Measurements from ENCODE around the gene NELFB. TPM values are rescaled to one million over a fixed set of nuclear protein-coding genes. Genes with fewer than 3 reads are reported as not detected.

NELFB gene
- polyA plus RNA-seq, 4 donors, result 34.7 to 62.5 (median 40.1) TPM

DNA sequence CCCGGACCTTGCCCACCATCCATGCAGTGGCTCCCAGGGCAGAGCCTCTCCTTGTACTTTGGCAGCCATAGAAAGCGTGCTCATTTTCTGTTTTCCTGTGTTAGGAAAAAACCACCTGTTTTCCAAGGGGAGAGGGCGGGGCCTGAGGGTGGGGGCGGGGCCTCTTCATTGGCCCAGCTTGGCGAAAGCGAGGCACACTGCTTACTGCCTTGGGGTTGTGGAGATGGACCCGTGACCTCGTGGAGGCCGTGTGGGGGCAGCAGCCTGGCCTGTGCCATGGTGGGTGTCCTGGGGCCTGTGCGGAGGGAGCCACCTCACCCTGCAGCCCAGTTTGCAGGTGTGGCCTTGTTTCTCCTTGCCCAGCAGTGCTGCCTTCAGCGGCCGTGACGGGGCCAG is 18.0 kb downstream of the NELFB start:
- H3K27ac ChIP-seq (ENCODE audit: low read depth in 1 of 3, low read length in 2 of 3), result no peak overlapping the region
- H3K27me3 ChIP-seq (ENCODE audit: control insufficient read depth in 3 of 3, insufficient read depth in 3 of 3, low read length in 3 of 3), result peaks cover 0 to 6% (median 0%) of the 10 kb centered on the region in 3 donors
- no peak for FAIRE-seq
- no peak overlapping the region for H3K4me3 ChIP-seq (ENCODE audit: low read depth in 1 of 3, low read length in 3 of 3)
- H3K36me3 ChIP-seq (ENCODE audit: control insufficient read depth in 3 of 3, insufficient read depth in 2 of 3, low read depth in 1 of 3, low read length in 3 of 3), result peaks cover 0 to 77% (median 5%) of the 10 kb centered on the region in 3 donors
- WGBS, 3 donors, result 67 to 79% (median 77%) methylated on average over 13 of the region's 13 CpGs
- H3K9me3 ChIP-seq (ENCODE audit: control insufficient read depth in 2 of 2, insufficient read depth in 1 of 2, low read depth in 1 of 2, low read length in 1 of 2), result peaks cover 0 to 2% of the 10 kb centered on the region in 2 donors
- H3K4me1 ChIP-seq (ENCODE audit: control insufficient read depth in 3 of 3, insufficient read depth in 2 of 3, low read depth in 1 of 3, low read length in 2 of 3), result peaks cover 4 to 33% (median 17%) of the 10 kb centered on the region in 3 donors
- DNase-seq, result no peak

DNA sequence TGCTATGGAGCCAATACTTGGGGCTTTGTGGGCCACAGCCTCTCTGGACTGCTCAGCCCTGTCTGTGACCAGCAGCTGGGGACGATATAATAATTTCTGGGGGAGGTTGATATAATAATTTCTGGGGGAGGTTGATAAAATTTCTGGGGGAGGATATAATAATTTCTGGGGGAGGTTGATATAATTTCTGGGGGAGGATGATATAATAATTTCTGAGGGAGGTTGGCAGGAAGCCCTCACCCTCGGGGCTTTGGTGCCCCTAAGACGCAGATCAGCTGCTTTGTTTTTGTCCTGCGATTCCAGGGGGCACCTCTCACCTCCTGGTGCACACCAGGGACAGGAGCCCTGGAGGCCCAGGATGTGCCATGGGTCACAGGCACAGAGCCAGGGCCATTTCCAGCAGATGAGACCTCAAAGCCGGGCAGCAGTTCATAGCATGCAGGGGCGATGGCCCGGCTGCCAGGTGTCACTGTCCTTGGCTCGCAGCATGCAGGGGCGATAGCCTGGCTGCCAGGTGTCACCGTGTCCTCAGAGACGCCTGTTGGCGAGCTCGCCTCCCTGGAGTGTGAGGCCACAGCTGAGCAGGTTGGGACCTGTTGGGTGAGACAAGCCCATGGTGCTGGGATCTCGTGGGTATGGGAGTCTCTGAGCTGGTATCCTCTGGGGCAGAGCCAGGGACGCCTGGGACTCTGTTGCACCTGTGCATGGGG is 18.6 kb downstream of the NELFB start:
- WGBS, 3 donors, result 24 to 61% (median 47%) methylated on average over 14 to 15 of the region's 15 CpGs
- peaks cover 0 to 72% (median 5%) of the 10 kb centered on the region in 3 donors for H3K36me3 ChIP-seq (ENCODE audit: control insufficient read depth in 3 of 3, insufficient read depth in 2 of 3, low read depth in 1 of 3, low read length in 3 of 3)
- peaks cover 4 to 34% (median 16%) of the 10 kb centered on the region in 3 donors for H3K4me1 ChIP-seq (ENCODE audit: control insufficient read depth in 3 of 3, insufficient read depth in 2 of 3, low read depth in 1 of 3, low read length in 2 of 3)
- no peak overlapping the region for H3K4me3 ChIP-seq (ENCODE audit: low read depth in 1 of 3, low read length in 3 of 3)
- H3K27ac ChIP-seq (ENCODE audit: low read depth in 1 of 3, low read length in 2 of 3), result peak overlapping the region in 2 of 3 donors; percentile 56 to 85
- DNase-seq, result no peak
- FAIRE-seq, result no peak
- peaks cover 0 to 2% of the 10 kb centered on the region in 2 donors for H3K9me3 ChIP-seq (ENCODE audit: control insufficient read depth in 2 of 2, insufficient read depth in 1 of 2, low read depth in 1 of 2, low read length in 1 of 2)
- peaks cover 0 to 6% (median 0%) of the 10 kb centered on the region in 3 donors for H3K27me3 ChIP-seq (ENCODE audit: control insufficient read depth in 3 of 3, insufficient read depth in 3 of 3, low read length in 3 of 3)

DNA sequence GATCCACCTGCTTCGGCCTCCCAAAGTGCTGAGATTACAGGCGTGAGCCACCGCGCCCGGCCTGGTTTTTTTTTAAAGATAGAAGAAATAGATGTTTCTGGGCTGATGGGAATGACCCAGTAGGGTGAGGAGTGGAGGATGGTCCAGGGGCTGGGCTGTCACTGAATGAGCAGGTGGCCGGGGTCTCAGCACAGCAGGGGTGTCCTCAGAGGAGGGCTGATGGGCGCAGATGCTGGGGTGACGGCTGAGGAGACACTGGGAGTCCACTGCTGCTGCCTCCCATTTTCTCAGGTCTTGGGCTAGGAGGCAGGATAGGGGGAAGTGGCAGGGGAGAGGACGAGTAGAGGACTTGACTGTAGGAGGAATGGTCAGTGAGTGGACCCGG is 20.1 kb downstream of the NELFB start:
- WGBS, 3 donors, result 71 to 74% (median 72%) methylated on average over 10 of the region's 10 CpGs
- DNase-seq (no peak), FAIRE-seq (no peak)
- H3K36me3 ChIP-seq (ENCODE audit: control insufficient read depth in 3 of 3, insufficient read depth in 2 of 3, low read depth in 1 of 3, low read length in 3 of 3), result peaks cover 0 to 72% (median 7%) of the 10 kb centered on the region in 3 donors
- no peak overlapping the region for H3K4me3 ChIP-seq (ENCODE audit: low read depth in 1 of 3, low read length in 3 of 3)
- H3K27ac ChIP-seq (ENCODE audit: low read depth in 1 of 3, low read length in 2 of 3), result peak overlapping the region in 1 of 3 donors; percentile 33
- peaks cover 2 to 44% (median 9%) of the 10 kb centered on the region in 3 donors for H3K4me1 ChIP-seq (ENCODE audit: control insufficient read depth in 3 of 3, insufficient read depth in 2 of 3, low read depth in 1 of 3, low read length in 2 of 3)
- H3K27me3 ChIP-seq (ENCODE audit: control insufficient read depth in 3 of 3, insufficient read depth in 3 of 3, low read length in 3 of 3), result peaks cover 0 to 6% (median 0%) of the 10 kb centered on the region in 3 donors
- peaks cover 0 to 2% of the 10 kb centered on the region in 2 donors for H3K9me3 ChIP-seq (ENCODE audit: control insufficient read depth in 2 of 2, insufficient read depth in 1 of 2, low read depth in 1 of 2, low read length in 1 of 2)

DNA sequence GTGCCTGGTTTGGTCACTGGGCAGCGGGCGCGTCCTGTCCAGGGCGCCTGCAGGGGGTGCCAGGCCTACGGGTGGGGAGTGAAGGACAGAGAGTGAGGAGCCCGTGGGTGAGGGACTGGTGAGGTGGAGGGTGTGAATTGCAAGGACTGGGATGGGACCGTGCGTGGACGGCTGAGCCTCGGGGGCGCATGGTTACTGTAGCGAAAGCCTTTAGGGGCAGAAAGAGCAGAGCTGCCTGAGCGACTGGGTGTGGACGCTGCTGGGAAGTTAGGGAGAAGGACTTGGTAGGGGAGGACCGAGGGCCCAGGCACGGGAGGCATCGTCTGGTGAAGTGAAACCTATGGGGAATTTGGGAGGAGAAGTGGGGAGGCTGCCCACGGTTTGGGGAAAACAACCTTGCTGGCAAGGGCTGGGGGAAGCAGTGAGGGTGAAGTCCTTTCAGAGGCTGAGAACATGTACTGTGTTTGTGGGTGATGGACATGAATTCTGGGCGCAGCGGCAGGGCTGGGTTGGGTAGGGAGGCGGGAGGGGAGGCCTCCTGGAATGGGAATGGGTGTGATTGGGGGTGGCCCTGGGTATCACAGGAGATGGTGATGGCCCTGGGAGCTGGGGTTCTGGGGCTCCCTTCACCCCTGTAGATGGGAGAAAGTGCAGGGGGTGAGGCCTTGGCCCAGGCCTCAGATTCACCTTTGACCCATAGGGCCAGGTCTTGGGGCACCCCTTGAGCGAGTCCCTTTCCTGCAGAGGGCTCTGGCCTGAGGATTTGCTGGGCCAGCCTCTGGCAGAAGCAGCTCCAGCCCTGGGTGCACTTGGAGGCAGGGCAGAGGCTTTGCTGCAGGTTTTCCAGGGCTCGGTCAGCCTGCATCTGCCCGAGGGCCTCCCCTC is 20.7 kb downstream of the NELFB start:
- H3K27ac ChIP-seq (ENCODE audit: low read depth in 1 of 3, low read length in 2 of 3), result peak overlapping the region in 2 of 3 donors; percentile 95 to 96
- 57 to 71% (median 58%) methylated on average over 24 of the region's 24 CpGs for WGBS, 3 donors
- no peak for DNase-seq
- H3K27me3 ChIP-seq (ENCODE audit: control insufficient read depth in 3 of 3, insufficient read depth in 3 of 3, low read length in 3 of 3), result peaks cover 0 to 9% (median 0%) of the 10 kb centered on the region in 3 donors
- peaks cover 0 to 71% (median 7%) of the 10 kb centered on the region in 3 donors for H3K36me3 ChIP-seq (ENCODE audit: control insufficient read depth in 3 of 3, insufficient read depth in 2 of 3, low read depth in 1 of 3, low read length in 3 of 3)
- H3K4me1 ChIP-seq (ENCODE audit: control insufficient read depth in 3 of 3, insufficient read depth in 2 of 3, low read depth in 1 of 3, low read length in 2 of 3), result peaks cover 2 to 50% (median 9%) of the 10 kb centered on the region in 3 donors
- H3K9me3 ChIP-seq (ENCODE audit: control insufficient read depth in 2 of 2, insufficient read depth in 1 of 2, low read depth in 1 of 2, low read length in 1 of 2), result peaks cover 0 to 2% of the 10 kb centered on the region in 2 donors
- H3K4me3 ChIP-seq (ENCODE audit: low read depth in 1 of 3, low read length in 3 of 3), result no peak overlapping the region
- FAIRE-seq, result no peak

DNA sequence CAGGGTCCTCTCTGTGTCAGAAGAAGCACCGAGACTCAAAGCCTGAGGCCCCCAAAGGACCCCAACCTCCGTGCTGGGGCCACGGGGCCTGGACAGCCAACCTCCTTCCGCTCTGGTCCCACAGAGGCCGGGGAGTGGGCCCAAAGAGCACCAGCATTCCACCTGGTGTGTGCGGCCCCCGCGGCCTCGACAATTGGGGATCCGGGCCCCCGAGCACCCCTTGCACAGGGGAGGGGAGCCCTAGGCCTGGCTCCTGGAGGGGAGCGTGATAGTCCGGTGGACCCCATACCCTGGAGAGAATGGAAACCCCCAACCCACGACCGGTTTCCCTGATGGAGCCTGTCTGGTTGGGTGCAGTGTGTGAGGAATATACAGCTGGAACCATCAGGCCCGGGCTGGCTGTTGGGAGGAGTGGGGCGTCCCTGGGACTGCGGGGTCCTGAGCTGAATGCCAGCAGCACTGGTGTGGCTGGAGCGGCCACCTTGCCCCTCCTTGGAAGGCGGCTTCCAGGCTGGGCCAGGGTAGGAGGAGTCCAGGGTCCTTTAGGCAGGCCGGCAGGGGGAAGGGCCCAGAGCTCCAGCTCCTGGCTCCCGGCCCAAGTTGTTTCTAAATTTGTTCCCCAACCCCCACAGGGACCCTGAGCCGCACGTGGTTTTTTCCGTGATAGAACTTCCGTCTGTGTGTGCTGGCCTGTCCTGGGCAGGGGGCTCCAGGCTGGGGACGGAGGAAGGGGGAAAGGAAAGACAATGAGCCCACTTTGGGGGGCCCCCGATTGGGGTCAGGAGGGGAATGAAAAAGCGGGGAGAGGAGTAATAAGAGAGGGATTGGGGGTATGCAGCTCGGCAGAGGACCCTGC is 21.6 kb downstream of the NELFB start:
- H3K4me3 ChIP-seq (ENCODE audit: low read depth in 1 of 3, low read length in 3 of 3), result peak overlapping the region; percentile 56 to 87 (median 69)
- H3K9me3 ChIP-seq (ENCODE audit: control insufficient read depth in 2 of 2, insufficient read depth in 1 of 2, low read depth in 1 of 2, low read length in 1 of 2), result peaks cover 0 to 2% of the 10 kb centered on the region in 2 donors
- H3K4me1 ChIP-seq (ENCODE audit: control insufficient read depth in 3 of 3, insufficient read depth in 2 of 3, low read depth in 1 of 3, low read length in 2 of 3), result peaks cover 2 to 53% (median 9%) of the 10 kb centered on the region in 3 donors
- H3K27me3 ChIP-seq (ENCODE audit: control insufficient read depth in 3 of 3, insufficient read depth in 3 of 3, low read length in 3 of 3), result peaks cover 0 to 9% (median 0%) of the 10 kb centered on the region in 3 donors
- FAIRE-seq (no peak), DNase-seq (peak; percentile 72 to 87)
- peak overlapping the region; percentile 80 to 96 (median 95) for H3K27ac ChIP-seq (ENCODE audit: low read depth in 1 of 3, low read length in 2 of 3)
- 24 to 37% (median 32%) methylated on average over 30 of the region's 30 CpGs for WGBS, 3 donors
- peaks cover 0 to 64% (median 4%) of the 10 kb centered on the region in 3 donors for H3K36me3 ChIP-seq (ENCODE audit: control insufficient read depth in 3 of 3, insufficient read depth in 2 of 3, low read depth in 1 of 3, low read length in 3 of 3)

DNA sequence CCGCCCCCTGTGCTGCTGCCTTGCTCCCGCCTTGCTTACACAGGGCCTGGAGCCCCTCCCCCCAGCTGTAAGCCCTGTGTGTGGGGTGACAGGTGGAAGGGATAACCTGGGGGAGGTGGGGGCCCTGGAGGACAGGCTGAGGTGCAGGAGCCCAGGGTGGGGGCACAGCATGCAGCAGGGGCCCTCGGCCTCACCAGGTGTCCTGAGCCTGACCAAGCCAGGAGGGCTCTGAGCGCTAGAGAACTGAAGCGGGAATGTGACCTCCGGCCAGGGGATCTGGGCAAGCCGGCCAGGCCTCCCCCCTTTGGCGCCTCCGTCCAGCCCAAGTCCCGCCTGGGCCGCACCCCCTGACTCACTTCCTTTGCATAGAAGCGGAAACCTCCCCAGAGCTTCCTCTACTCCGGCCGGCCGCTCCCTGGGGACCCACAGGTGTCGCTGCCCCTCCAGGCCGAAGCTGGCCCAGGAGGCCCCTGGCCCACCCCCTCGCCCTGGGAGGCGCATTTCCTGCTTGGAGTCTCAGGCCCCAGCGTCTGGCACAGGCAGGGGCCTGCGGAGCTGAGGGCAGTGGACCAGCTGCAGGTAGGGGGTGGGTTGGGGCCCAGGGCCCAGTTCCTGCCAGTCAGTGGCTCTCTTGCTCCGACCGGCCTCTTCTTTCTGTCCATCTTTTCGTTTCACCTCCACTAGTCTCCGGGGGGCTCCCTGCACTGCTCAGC is 22.4 kb downstream of the NELFB start, which contains the start of gene TOR4A:
TOR4A (plus strand) TSS at position 398 of the 713 bp plus-strand sequence. CDS start 964 bp downstream, outside the sequence.
- WGBS, 3 donors, result 2 to 6% (median 4%) methylated on average over 24 to 25 of the region's 25 CpGs
- Histone ChIP-seq H3K4me3 (ENCODE audit: low read depth in 1 of 3, low read length in 3 of 3) (peak within 1 kb of the TSS; percentile 56 to 87 (median 69)), H3K27ac (ENCODE audit: low read depth in 1 of 3, low read length in 2 of 3) (peak within 1 kb of the TSS; percentile 80 to 96 (median 95)), H3K36me3 (ENCODE audit: control insufficient read depth in 3 of 3, insufficient read depth in 2 of 3, low read depth in 1 of 3, low read length in 3 of 3) (peaks cover 0 to 64% (median 4%) of the 10 kb centered on the region in 3 donors), H3K9me3 (ENCODE audit: control insufficient read depth in 2 of 2, insufficient read depth in 1 of 2, low read depth in 1 of 2, low read length in 1 of 2) (no peaks in the 10 kb centered on the region), H3K27me3 (ENCODE audit: control insufficient read depth in 3 of 3, insufficient read depth in 3 of 3, low read length in 3 of 3) (peaks cover 0 to 9% (median 0%) of the 10 kb centered on the region in 3 donors), H3K4me1 (ENCODE audit: control insufficient read depth in 3 of 3, insufficient read depth in 2 of 3, low read depth in 1 of 3, low read length in 2 of 3) (peaks cover 2 to 53% (median 9%) of the 10 kb centered on the region in 3 donors)
- FAIRE-seq (no peak), DNase-seq (peak; percentile 88 to 93)

DNA sequence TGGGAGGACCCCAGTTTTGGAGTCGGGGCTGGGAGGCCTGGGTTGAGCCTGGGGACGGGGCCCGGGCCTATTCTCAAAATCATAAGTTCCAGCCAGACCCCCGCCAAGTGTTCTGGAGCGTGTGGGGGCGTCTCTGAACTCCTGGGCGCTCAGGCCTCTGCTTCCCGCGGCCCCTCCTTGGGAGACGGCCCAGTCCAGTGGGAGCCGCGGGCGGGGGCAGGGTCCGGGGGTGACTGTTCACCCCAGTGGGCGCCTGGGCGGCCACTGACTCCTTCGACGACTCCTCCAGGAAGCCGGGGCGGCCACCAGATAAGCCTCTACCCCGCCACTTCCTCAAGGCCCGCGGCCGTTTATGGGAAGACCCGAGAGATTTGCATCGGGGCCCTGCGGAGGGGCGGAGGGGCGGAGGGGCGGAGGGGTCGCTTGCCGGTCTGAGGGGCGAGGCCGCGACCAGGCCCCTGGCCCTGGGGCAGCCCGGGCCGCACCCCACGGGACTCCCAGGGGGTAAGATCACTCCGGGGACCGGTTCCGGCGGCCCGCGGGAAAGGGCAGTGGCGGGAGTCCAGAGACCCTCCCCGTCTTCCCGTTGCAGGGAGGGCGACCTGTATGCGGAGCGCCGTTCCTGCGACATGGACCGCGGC is 23.1 kb downstream of the NELFB start:
- peaks cover 0 to 59% (median 2%) of the 10 kb centered on the region in 3 donors for H3K36me3 ChIP-seq (ENCODE audit: control insufficient read depth in 3 of 3, insufficient read depth in 2 of 3, low read depth in 1 of 3, low read length in 3 of 3)
- H3K4me1 ChIP-seq (ENCODE audit: control insufficient read depth in 3 of 3, insufficient read depth in 2 of 3, low read depth in 1 of 3, low read length in 2 of 3), result peaks cover 2 to 53% (median 9%) of the 10 kb centered on the region in 3 donors
- 4 to 7% (median 7%) methylated on average over 13 to 54 of the region's 54 CpGs for WGBS, 3 donors
- peak; percentile 38 to 62 for DNase-seq
- H3K27me3 ChIP-seq (ENCODE audit: control insufficient read depth in 3 of 3, insufficient read depth in 3 of 3, low read length in 3 of 3), result peaks cover 0 to 9% (median 0%) of the 10 kb centered on the region in 3 donors
- FAIRE-seq, result no peak
- peak overlapping the region; percentile 80 to 96 (median 95) for H3K27ac ChIP-seq (ENCODE audit: low read depth in 1 of 3, low read length in 2 of 3)
- H3K9me3 ChIP-seq (ENCODE audit: control insufficient read depth in 2 of 2, insufficient read depth in 1 of 2, low read depth in 1 of 2, low read length in 1 of 2), result no peaks in the 10 kb centered on the region
- H3K4me3 ChIP-seq (ENCODE audit: low read depth in 1 of 3, low read length in 3 of 3), result peak overlapping the region; percentile 56 to 87 (median 69)

Measured in small intestine (tissue), 7 donors.